ENCODE data around the gene ACR.

DNA sequence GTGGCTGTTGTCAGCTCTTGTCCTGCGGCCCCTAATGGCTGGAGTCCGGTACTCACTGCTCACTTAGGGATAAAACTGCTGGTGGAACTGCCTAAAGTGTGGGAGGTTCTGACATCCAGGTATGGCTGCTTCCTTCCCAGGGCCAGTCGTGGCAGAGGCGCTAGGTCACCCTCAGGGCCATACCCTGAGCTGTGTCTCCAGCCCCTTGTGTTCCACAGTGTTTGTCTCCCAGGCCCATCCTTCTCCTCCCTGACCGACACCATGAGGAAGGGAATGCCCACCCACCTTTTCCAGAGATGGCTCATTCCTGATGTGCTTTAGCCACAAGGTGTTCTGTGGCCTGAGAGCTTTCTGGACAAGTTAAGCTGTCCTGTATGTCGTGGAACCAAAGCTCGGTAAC, 12.4 kb upstream of the ACR start:
- TF ChIP-seq, protein P1, sequence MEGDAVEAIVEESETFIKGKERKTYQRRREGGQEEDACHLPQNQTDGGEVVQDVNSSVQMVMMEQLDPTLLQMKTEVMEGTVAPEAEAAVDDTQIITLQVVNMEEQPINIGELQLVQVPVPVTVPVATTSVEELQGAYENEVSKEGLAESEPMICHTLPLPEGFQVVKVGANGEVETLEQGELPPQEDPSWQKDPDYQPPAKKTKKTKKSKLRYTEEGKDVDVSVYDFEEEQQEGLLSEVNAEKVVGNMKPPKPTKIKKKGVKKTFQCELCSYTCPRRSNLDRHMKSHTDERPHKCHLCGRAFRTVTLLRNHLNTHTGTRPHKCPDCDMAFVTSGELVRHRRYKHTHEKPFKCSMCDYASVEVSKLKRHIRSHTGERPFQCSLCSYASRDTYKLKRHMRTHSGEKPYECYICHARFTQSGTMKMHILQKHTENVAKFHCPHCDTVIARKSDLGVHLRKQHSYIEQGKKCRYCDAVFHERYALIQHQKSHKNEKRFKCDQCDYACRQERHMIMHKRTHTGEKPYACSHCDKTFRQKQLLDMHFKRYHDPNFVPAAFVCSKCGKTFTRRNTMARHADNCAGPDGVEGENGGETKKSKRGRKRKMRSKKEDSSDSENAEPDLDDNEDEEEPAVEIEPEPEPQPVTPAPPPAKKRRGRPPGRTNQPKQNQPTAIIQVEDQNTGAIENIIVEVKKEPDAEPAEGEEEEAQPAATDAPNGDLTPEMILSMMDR (conservative IDR thresholded peaks at IDR 0.05), result no peak
- no peak for TF ChIP-seq EZH2 (IDR thresholded peaks at IDR 0.05; ENCODE audit: low read depth)

Data from PC-9 (cell line).